Activated naive CD8-positive, alpha-beta T cell (primary cell): Measurements from ENCODE around the gene DSCAML1.

Experiments used
- H3K27ac Mint-ChIP-seq: one replicate; pipeline ENCODE4 v1.8.0; 2021; ENCODE audit warnings: mixed read lengths
- H3K27me3 Mint-ChIP-seq: one replicate; pipeline ENCODE4 v1.8.0; 2021; ENCODE audit warnings: mixed read lengths
- H3K36me3 Mint-ChIP-seq: one replicate; pipeline ENCODE4 v1.8.0; 2021; ENCODE audit warnings: mixed read lengths
- H3K4me1 Mint-ChIP-seq: one replicate; pipeline ENCODE4 v1.8.0; 2021; ENCODE audit warnings: low read depth, mixed read lengths
- H3K4me3 Mint-ChIP-seq: one replicate; pipeline ENCODE4 v1.8.0; 2021; ENCODE audit warnings: mild to moderate bottlenecking, mixed read lengths
- H3K9me3 Mint-ChIP-seq: one replicate; pipeline ENCODE4 v1.8.0; 2021; ENCODE audit warnings: low read depth, mixed read lengths

The DSCAML1 gene

DNA sequence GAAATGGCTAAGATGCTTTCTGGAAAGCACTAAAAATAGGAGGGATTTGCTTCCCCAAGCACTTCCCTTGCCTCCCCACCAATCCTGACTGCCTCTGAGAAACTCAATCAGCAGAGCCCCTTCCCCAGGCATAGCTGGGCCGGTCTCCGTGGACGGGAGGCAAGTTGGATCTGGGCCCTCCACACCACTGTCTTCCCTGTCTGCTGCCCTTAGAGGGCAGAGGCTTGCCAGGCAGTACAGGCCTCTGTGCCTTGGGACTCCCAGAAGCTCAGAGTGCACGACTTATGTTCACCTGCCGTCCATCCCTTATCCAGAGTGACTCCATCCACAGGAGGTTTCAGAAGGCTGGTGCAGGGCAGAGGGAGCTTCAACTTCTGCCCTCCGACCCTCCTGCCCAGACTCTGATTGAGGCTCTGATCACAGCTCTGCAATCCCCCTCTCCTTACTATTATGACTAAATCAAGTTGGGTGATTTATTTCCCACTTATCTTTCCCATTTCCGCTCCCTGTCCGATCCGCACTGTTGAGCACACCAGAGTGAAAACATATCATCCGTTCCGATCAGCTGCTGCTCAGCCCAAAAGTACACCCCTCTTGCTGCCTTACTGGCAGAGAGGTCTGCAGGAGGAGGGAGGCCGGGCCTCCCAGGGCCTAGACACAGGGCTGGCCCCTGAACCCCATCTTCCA lies 71.8 kb downstream of the DSCAML1 start:
- no peak overlapping the region for H3K27ac Mint-ChIP-seq
- H3K27me3 Mint-ChIP-seq, result peaks cover 6% of the 10 kb centered on the region
- no peaks in the 10 kb centered on the region for H3K9me3 Mint-ChIP-seq
- H3K36me3 Mint-ChIP-seq, result no peaks in the 10 kb centered on the region
- no peak overlapping the region for H3K4me3 Mint-ChIP-seq
- H3K4me1 Mint-ChIP-seq, result no peaks in the 10 kb centered on the region

DNA sequence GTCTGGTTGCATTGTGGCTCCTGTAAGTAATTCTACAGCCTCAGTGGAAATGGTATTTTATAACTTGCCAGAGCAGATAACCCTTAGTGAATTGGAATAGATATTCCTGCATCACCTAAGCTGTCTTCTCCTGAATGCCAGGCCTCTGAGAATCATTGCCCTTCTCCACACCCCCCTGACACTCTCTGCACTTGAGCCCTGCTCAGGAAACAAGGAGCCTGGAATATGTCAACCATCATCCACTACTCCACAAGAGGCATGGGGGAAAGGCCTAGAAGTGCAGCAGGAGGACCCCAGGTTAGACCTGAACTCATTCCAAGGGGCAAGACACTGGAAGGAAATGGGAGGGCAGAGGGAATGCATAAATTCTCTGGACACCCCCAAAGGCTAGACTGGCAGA lies 72.4 kb downstream of the DSCAML1 start:
- Mint-ChIP-seq H3K9me3 (no peaks in the 10 kb centered on the region), H3K27ac (no peak overlapping the region), H3K4me1 (no peaks in the 10 kb centered on the region), H3K4me3 (no peak overlapping the region), H3K27me3 (peaks cover 6% of the 10 kb centered on the region), H3K36me3 (no peaks in the 10 kb centered on the region)

GRCh38 chr11:117724104-117724503 lies 72.9 kb downstream of the DSCAML1 start:
- H3K27me3 Mint-ChIP-seq, result peaks cover 6% of the 10 kb centered on the region
- H3K4me1 Mint-ChIP-seq, result no peaks in the 10 kb centered on the region
- no peaks in the 10 kb centered on the region for H3K9me3 Mint-ChIP-seq
- no peak overlapping the region for H3K27ac Mint-ChIP-seq
- no peak overlapping the region for H3K4me3 Mint-ChIP-seq
- no peaks in the 10 kb centered on the region for H3K36me3 Mint-ChIP-seq

DNA sequence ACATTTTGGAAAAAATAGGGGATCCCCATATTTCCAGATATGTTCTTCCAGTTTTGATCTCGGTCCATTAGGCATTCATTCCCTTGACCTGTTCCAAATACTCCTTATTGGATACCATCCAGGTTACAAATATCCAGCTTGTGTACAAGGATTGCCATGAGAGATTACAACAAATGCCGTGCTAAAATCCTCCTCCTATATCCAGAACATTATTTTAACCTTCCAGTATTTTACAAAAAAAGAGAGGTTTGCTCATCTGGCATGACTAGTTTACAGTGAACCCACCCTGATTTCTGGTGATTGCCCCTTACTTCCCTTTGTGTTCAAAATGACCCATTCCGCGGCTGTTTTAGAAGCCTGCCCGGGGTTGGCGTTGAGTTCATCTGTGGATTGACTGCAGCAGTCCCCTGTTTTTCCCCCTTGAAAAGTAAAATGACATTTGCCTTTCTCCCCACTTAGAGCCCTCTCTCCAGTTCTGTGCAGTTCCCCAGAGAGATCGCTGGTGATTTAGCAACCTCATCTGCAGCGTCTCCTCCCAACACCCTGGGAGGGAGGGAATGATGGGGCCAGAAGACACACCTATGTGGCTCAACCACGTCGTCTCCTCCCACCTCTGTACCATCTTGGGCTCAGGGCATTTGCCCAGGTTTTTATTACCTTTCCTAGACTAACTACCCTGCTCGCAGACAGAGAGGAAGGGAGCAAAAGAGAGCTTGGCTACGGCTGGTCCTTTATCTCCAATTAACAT lies 73.6 kb downstream of the DSCAML1 start:
- H3K27me3 Mint-ChIP-seq, result peaks cover 6% of the 10 kb centered on the region
- no peaks in the 10 kb centered on the region for H3K9me3 Mint-ChIP-seq
- H3K4me3 Mint-ChIP-seq, result no peak overlapping the region
- no peaks in the 10 kb centered on the region for H3K4me1 Mint-ChIP-seq
- no peaks in the 10 kb centered on the region for H3K36me3 Mint-ChIP-seq
- H3K27ac Mint-ChIP-seq, result no peak overlapping the region

- Mint-ChIP-seq H3K4me3 (no peak overlapping the region), H3K36me3 (no peaks in the 10 kb centered on the region), H3K27ac (no peak overlapping the region), H3K9me3 (no peaks in the 10 kb centered on the region), H3K27me3 (peaks cover 4% of the 10 kb centered on the region), H3K4me1 (peaks cover 3% of the 10 kb centered on the region)
Measured at GRCh38 chr11:117722082-117722481, 74.9 kb downstream of the DSCAML1 start.

DNA sequence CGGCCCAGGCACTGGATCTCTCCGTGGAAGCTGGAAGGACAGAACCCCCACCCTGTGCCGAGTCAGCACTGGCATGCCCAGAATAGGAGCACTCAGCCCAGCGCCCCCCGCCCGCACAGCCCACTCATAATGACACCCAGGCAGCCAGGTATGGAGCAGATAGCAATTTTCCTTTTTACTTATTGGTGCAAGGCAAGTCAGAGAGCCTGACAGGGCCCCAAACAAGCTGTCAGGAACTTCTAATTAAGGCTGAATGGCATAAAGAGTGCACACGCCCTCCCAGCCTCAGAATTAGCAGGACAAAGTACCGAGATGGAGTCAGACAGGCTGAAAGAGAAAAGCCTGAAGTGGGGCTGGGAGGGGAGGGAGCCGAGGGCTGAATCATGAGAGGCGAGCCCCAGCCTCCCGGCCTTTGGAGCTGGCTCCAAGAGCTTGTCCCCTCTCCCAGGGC lies 76.9 kb downstream of the DSCAML1 start:
- Mint-ChIP-seq H3K4me1 (peaks cover 10% of the 10 kb centered on the region), H3K4me3 (no peak overlapping the region), H3K27me3 (no peaks in the 10 kb centered on the region), H3K9me3 (no peaks in the 10 kb centered on the region), H3K36me3 (no peaks in the 10 kb centered on the region), H3K27ac (no peak overlapping the region)

DNA sequence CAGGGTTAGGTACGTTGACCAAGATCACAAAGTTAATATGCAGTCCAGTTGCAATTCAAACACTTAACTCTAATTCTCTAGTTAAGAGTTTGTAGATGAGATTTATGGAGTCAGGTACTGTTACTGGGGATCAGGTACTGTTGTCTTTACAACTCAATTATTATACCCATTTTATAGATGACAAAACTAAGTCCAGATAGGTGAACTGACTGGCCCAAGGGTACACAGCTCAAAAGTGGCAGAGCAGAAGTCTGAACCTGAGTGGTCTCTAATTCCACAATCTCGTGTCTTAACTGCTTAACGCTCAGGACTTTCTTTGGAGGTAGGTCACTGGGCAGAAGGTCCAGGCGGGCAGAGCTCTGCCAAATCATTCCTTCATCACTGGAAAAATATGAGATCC lies 77.5 kb downstream of the DSCAML1 start:
- no peaks in the 10 kb centered on the region for H3K36me3 Mint-ChIP-seq
- no peaks in the 10 kb centered on the region for H3K9me3 Mint-ChIP-seq
- no peak overlapping the region for H3K27ac Mint-ChIP-seq
- peaks cover 10% of the 10 kb centered on the region for H3K4me1 Mint-ChIP-seq
- H3K27me3 Mint-ChIP-seq, result no peaks in the 10 kb centered on the region
- H3K4me3 Mint-ChIP-seq, result no peak overlapping the region

DNA sequence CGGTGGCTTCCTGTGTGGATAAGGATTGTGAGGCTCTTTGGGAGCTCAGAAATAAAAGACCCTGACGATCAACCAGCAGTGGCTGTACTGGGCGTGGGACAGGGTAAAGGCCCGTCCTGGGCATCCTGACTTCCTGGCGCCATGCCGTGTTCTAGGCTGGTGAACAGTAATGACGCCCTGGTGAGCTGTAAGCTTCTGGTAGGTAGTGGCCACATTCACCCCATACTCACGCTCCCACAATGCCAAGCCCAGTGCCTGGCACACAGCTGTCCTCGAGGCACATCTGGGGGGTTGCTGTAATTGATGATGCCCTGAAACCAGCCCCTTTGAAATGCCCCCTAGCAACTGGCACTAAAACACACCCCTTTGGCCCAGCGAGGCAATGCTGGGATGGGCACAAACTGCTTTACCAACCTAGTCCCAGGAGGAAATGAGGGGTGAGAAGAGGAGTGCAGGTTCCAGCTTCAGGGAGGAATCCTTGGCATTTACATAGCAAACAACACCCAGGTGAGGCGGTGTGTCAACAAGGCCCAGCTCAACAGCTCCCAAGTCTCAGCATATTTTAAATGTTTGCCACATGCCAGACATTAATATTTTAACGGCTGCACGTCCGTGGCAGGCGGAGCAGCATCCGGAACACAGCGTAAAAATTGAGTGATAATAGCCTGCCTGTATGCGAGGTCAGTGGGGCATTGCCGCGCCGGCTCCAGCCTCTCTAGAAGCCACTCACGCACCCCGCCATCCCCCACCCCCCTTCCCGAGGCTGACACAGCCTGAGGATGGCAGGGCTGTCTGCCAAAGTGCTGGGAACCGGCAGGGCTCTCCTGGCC lies 79.3 kb downstream of the DSCAML1 start:
- H3K4me1 Mint-ChIP-seq, result peaks cover 10% of the 10 kb centered on the region
- no peak overlapping the region for H3K27ac Mint-ChIP-seq
- H3K4me3 Mint-ChIP-seq, result no peak overlapping the region
- no peaks in the 10 kb centered on the region for H3K9me3 Mint-ChIP-seq
- no peaks in the 10 kb centered on the region for H3K27me3 Mint-ChIP-seq
- H3K36me3 Mint-ChIP-seq, result no peaks in the 10 kb centered on the region

DNA sequence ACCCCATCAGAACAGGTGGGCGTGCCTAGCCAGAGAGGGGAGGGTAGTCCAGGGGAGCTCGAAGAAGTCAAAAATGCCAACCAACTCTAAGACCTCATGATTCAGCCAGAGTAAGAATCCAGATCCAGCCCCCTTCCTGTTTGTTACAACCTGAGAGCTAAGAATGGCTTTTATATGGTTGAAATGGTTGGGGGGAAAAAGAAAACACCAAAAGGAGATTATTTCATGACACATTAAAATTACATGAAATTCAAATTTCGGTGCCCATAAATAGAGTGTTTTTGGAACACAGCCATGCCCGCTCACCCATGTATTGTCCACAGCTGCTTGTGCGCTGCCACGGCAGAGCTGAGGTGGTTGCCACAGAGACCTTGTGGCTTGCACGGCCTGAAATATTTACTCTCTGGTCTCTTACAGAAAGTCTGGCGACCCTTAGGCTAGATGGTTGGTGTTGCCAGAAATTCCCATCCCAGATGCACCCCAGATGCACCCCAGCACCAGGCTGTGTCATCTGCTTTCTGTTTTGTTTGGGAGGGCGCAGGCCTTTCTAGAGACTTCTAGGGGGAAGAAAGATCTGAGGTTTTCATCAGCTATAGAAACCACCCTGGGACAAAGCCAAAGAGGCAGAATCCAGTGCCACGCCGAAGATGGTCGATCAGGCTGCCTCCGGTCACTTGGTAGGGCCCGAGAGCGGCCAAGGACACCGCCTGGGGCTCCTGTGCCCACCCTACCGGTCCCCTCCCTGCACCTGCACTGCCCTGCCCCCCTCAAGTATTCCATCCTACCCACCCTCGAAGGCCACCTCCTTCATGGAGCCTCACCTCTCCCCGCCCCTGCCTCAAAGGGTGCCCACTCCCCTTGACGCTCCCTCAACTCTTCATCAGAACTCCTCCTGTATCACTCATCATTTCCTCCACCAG lies 80.2 kb downstream of the DSCAML1 start:
- Mint-ChIP-seq H3K9me3 (no peaks in the 10 kb centered on the region), H3K4me3 (no peak overlapping the region), H3K27ac (no peak overlapping the region), H3K4me1 (peaks cover 10% of the 10 kb centered on the region), H3K27me3 (no peaks in the 10 kb centered on the region), H3K36me3 (no peaks in the 10 kb centered on the region)

GRCh38 chr11:117715801-117716200 lies 81.2 kb downstream of the DSCAML1 start:
- Mint-ChIP-seq H3K4me3 (no peak overlapping the region), H3K4me1 (peaks cover 10% of the 10 kb centered on the region), H3K9me3 (no peaks in the 10 kb centered on the region), H3K27me3 (no peaks in the 10 kb centered on the region), H3K27ac (no peak overlapping the region), H3K36me3 (no peaks in the 10 kb centered on the region)

- H3K4me3 Mint-ChIP-seq, result no peak overlapping the region
- no peaks in the 10 kb centered on the region for H3K9me3 Mint-ChIP-seq
- no peaks in the 10 kb centered on the region for H3K36me3 Mint-ChIP-seq
- peaks cover 10% of the 10 kb centered on the region for H3K4me1 Mint-ChIP-seq
- no peaks in the 10 kb centered on the region for H3K27me3 Mint-ChIP-seq
- H3K27ac Mint-ChIP-seq, result no peak overlapping the region
Measured at GRCh38 chr11:117713538-117713991, 83.5 kb downstream of the DSCAML1 start.

DNA sequence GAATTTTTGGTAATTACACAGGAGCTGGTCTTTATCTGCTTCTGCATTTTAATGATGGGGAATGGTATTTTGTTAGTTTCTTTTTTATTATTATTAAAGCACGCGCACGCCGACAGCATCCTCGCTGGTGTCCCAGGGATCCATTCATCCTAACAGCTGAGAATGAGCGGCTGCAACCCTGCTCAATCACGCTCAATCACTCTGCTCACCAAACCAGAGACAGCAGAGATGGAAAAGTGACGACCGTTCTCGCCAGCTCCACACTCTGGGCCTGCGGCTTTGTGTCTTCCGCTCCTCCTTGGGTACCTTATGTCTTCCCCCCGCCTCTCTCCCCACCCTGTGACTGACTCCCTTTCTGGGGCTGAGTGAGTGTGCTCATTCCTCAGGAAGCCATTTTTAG lies 84.5 kb downstream of the DSCAML1 start:
- H3K4me3 Mint-ChIP-seq, result no peak overlapping the region
- H3K4me1 Mint-ChIP-seq, result peaks cover 10% of the 10 kb centered on the region
- no peaks in the 10 kb centered on the region for H3K36me3 Mint-ChIP-seq
- no peaks in the 10 kb centered on the region for H3K9me3 Mint-ChIP-seq
- no peaks in the 10 kb centered on the region for H3K27me3 Mint-ChIP-seq
- H3K27ac Mint-ChIP-seq, result no peak overlapping the region

GRCh38 chr11:117711331-117711730 lies 85.7 kb downstream of the DSCAML1 start:
- Mint-ChIP-seq H3K36me3 (no peaks in the 10 kb centered on the region), H3K27me3 (no peaks in the 10 kb centered on the region), H3K4me3 (no peak overlapping the region), H3K9me3 (no peaks in the 10 kb centered on the region), H3K27ac (no peak overlapping the region), H3K4me1 (peaks cover 3% of the 10 kb centered on the region)

GRCh38 chr11:117710211-117710610 lies 86.8 kb downstream of the DSCAML1 start:
- Mint-ChIP-seq H3K4me1 (no peaks in the 10 kb centered on the region), H3K9me3 (no peaks in the 10 kb centered on the region), H3K27me3 (no peaks in the 10 kb centered on the region), H3K27ac (no peak overlapping the region), H3K4me3 (no peak overlapping the region), H3K36me3 (no peaks in the 10 kb centered on the region)
